Panc1 (cell line): Measurements from ENCODE around the gene PPIP5K2. TPM values are rescaled to one million over a fixed set of nuclear protein-coding genes. Genes with fewer than 3 reads are reported as not detected.

Experiments
- ATAC-seq: fragments of 200-7000 bp; cut with Tn5 transposase; 2 replicates; pipeline ENCODE4 v1.9.1; 2020; ENCODE audit warnings: mild to moderate bottlenecking, moderate library complexity
- BruUV-seq: library from RNA; stranded (reverse); fragments of 400-500 nt; replicated peaks from 2 replicates; lab custom pipeline; 2021; lab: Mats Ljungman, UMichigan
- CTCF ChIA-PET: fragments of 300-600 bp; sonication (Branson Sonifier 250); formaldehyde crosslinking; loops from one replicate; lab custom pipeline; 2022; ENCODE audit warnings: antibody characterized with exemption; lab: Charles Lee
- POLR2A ChIA-PET: fragments of 300-600 bp; sonication (Branson Sonifier 250); formaldehyde crosslinking; loops from one replicate; lab custom pipeline; 2022; ENCODE audit warnings: antibody characterized with exemption; lab: Charles Lee
- DNase-seq: peaks from one replicate; pipeline ENCODE4 v3.0.0-alpha.2; 2010; ENCODE audit warnings: low read depth, low spot score
- H3K27ac ChIP-seq: 2 replicates; pipeline ENCODE4 v1.5.1; 2011; ENCODE audit warnings: mild to moderate bottlenecking, low read length, inconsistent platforms
- H3K27me3 ChIP-seq: fragments of 200-500 bp; sonication (Bioruptor generic); 2 replicates; pipeline ENCODE4 v1.6.0; 2014; ENCODE audit warnings: low read length, inconsistent platforms; ENCODE audit not compliant: control insufficient read depth, insufficient read depth
- H3K36me3 ChIP-seq: fragments of 200-500 bp; sonication (Bioruptor generic); 2 replicates; pipeline ENCODE4 v1.5.1; 2014; ENCODE audit warnings: inconsistent platforms, mild to moderate bottlenecking, low read length, moderate library complexity; ENCODE audit not compliant: control insufficient read depth, insufficient read depth
- H3K4me1 ChIP-seq: 2 replicates; pipeline ENCODE4 v1.5.1; 2011; ENCODE audit warnings: inconsistent platforms, mild to moderate bottlenecking, low read length, moderate library complexity; ENCODE audit not compliant: control insufficient read depth, insufficient read depth
- H3K4me3 ChIP-seq, 2 experiments: 2 replicates each; pipeline ENCODE4 v1.5.1; 2011 to 2012; ENCODE audit warnings: low read depth in 2 of 2, low read length in 2 of 2, mild to moderate bottlenecking in 2 of 2, inconsistent platforms in 1 of 2, moderate library complexity in 1 of 2
- H3K9me3 ChIP-seq: fragments of 200-500 bp; sonication (Bioruptor generic); 2 replicates; pipeline ENCODE4 v1.5.1; 2014; ENCODE audit warnings: low read depth, mild to moderate bottlenecking, inconsistent platforms, low read length, moderate library complexity; ENCODE audit not compliant: control insufficient read depth, insufficient read depth
- CTCF ChIP-seq: fragments of 450-650 bp; IDR thresholded peaks from 2 replicates; pipeline ENCODE4 v1.5.1; 2017; ENCODE audit warnings: mild to moderate bottlenecking
- POLR2AphosphoS5 ChIP-seq: IDR thresholded peaks from 2 replicates; pipeline ENCODE4 v1.6.1; 2012; ENCODE audit warnings: mild to moderate bottlenecking, low read depth, low read length, moderate library complexity
- REST ChIP-seq, 2 experiments: IDR thresholded peaks; 2 replicates each; pipeline ENCODE4 v1.6.1; 2011 to 2012; ENCODE audit warnings: low read depth in 2 of 2, control low read depth in 1 of 2, low read length in 1 of 2, mild to moderate bottlenecking in 1 of 2, moderate library complexity in 1 of 2; ENCODE audit not compliant: insufficient read depth in 1 of 2
- SIN3A ChIP-seq: IDR thresholded peaks from 2 replicates; pipeline ENCODE4 v1.6.1; 2012; ENCODE audit warnings: low read depth, mild to moderate bottlenecking, low read length, moderate library complexity, borderline replicate concordance; ENCODE audit not compliant: insufficient read depth
- TCF7L2 ChIP-seq: IDR thresholded peaks from 2 replicates; pipeline ENCODE4 v1.6.1; 2011; ENCODE audit warnings: mild to moderate bottlenecking, low read depth, low read length, inconsistent platforms
- in situ Hi-C: cut with HindIII; loops from 2 replicates; pipeline ENCODE4 v1.10.0; 2016; ENCODE audit warnings: low sequenced_read_pairs, low pct_unique_long_range_greater_than_20kb
- intact Hi-C: fragments of 100-400 bp; cut with micrococcal nuclease; formaldehyde crosslinking; loops from one replicate; pipeline ENCODE4 v1.10.0; 2022; ENCODE audit not compliant: unreplicated experiment
- total RNA-seq: library from RNA; stranded (reverse); gene quantifications from one replicate; pipeline ENCODE4 v1.2.1, GENCODE V29; 2021; ENCODE audit not compliant: unreplicated experiment

The PPIP5K2 gene
- total RNA-seq, 1 experiment from 2014 or later = 56.8 TPM

DNA sequence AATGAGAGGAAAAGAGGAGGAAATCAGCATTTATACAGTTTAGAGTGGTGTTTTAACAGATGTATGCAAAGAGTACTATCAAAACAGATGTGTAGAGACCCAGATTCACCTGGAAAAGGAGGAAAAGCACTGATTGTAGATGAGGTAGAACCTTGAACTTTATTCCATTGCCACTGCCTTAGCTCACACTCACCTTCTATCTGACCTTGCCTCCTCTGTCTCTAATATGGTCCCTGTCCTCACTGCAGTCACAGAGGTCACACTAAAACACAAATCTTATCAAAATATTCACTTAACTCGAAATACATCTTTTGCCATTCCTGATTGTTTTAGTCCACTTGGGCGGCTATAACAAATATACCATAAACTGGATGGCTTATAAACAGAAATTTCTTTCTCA is 7.2 kb upstream of the PPIP5K2 start:
- Histone ChIP-seq H3K4me1 (0 out of 2 replicates have a peak, but pooled peaks cover 3% of the 10 kb centered on the region), H3K4me3 (no peak overlapping the region), H3K27me3 (no peaks in the 10 kb centered on the region), H3K27ac (no peak overlapping the region), H3K9me3 (no peaks in the 10 kb centered on the region), H3K36me3 (no peaks in the 10 kb centered on the region)
- TF ChIP-seq TCF7L2 = no peak
- TF ChIP-seq POLR2AphosphoS5 = no peak
- no peak for TF ChIP-seq SIN3A
- BruUV-seq = no TSS peak
- no peak for ATAC-seq
- POLR2A ChIA-PET = interaction anchor here (0.6 kb wide), 1 partner anchor 1337 kb away, joined by 3 read pairs; no protein-coding TSS in a partner anchor
- in situ Hi-C loops (no loop called here), intact Hi-C loops (no loop called here)
- DNase-seq = no peak
- CTCF ChIA-PET = no interaction called here

- intact Hi-C loops = no loop called here
- ChIA-PET POLR2A (no interaction called here), CTCF (no interaction called here)
- Histone ChIP-seq H3K36me3 (peaks cover 4% of the 10 kb centered on the region; the same call in 1 of the 2 replicates), H3K27ac (0 out of 2 replicates have a peak overlapping the region, but pooled peaks have one; percentile 29), H3K4me1 (peaks cover 8% of the 10 kb centered on the region; the same call in 1 of the 2 replicates), H3K9me3 (no peaks in the 10 kb centered on the region), H3K4me3 (no peak overlapping the region), H3K27me3 (no peaks in the 10 kb centered on the region)
- TF ChIP-seq REST (IDR thresholded peaks at IDR 0.05; ENCODE audit: insufficient read depth in 1 of 2, low read depth in 2 of 2, low read length in 1 of 2) (no peak), TCF7L2 (no peak), POLR2AphosphoS5 (no peak), SIN3A (no peak), CTCF (no peak)
- DNase-seq = no peak
- in situ Hi-C loops = no loop called here
- no peak for ATAC-seq
- BruUV-seq = no TSS peak
Measured at GRCh38 chr5:103114440-103114839, 5.7 kb upstream of the PPIP5K2 start.

- H3K4me1 ChIP-seq = peaks cover 19% of the 10 kb centered on the region; the same call in 1 of the 2 replicates
- no peak overlapping the region for H3K4me3 ChIP-seq
- TF ChIP-seq REST (IDR thresholded peaks at IDR 0.05; ENCODE audit: insufficient read depth in 1 of 2, low read depth in 2 of 2, low read length in 1 of 2) (no peak), CTCF (no peak), SIN3A (no peak), TCF7L2 (no peak), POLR2AphosphoS5 (no peak)
- peak overlapping the region; percentile 6; the same call in 1 of the 2 replicates for H3K27ac ChIP-seq
- in situ Hi-C loops = no loop called here
- ATAC-seq (no peak), DNase-seq (no peak)
- H3K36me3 ChIP-seq = peaks cover 8% of the 10 kb centered on the region; the same call in 1 of the 2 replicates
- ChIA-PET CTCF (no interaction called here), POLR2A (no interaction called here)
- H3K27me3 ChIP-seq = no peaks in the 10 kb centered on the region
- BruUV-seq = no TSS peak
- H3K9me3 ChIP-seq = no peaks in the 10 kb centered on the region
- intact Hi-C loops = no loop called here
Measured at GRCh38 chr5:103117471-103117991, 2.6 kb upstream of the PPIP5K2 start.
